GM23338 (cell line): ENCODE results near the gene KIF15. TPM values are rescaled to one million over a fixed set of nuclear protein-coding genes. Genes with fewer than 3 reads are reported as not detected.

Experiments used
- ATAC-seq: fragments of 200-7000 bp; cut with Tn5 transposase; 3 replicates; pipeline ENCODE4 v1.9.1; 2020
- DNase-seq: peaks from one replicate; pipeline ENCODE4 v3.0.0-alpha.2; 2015; ENCODE audit warnings: low spot score
- H2AFZ ChIP-seq: fragments of 200-600 bp; sonication (generic); 2 replicates; pipeline ENCODE4 v1.8.0; 2016; ENCODE audit warnings: antibody characterized with exemption, mild to moderate bottlenecking, moderate library complexity
- H3F3A ChIP-seq: fragments of 200-600 bp; sonication (generic); replicated peaks from 2 replicates; pipeline ENCODE4 v1.8.0; 2017; ENCODE audit warnings: antibody characterized with exemption, mixed run types, low read depth
- H3K27ac ChIP-seq: fragments of 200-600 bp; sonication (generic); 2 replicates; pipeline ENCODE4 v1.6.1; 2016; ENCODE audit warnings: low read depth
- H3K27me3 ChIP-seq: fragments of 200-600 bp; sonication (generic); 2 replicates; pipeline ENCODE4 v1.8.0; 2016; ENCODE audit warnings: mild to moderate bottlenecking, mixed run types, moderate library complexity; ENCODE audit not compliant: insufficient read depth
- H3K36me3 ChIP-seq: fragments of 200-600 bp; sonication (generic); 2 replicates; pipeline ENCODE4 v1.8.0; 2016; ENCODE audit warnings: mild to moderate bottlenecking; ENCODE audit not compliant: insufficient read depth
- H3K4me1 ChIP-seq: fragments of 200-600 bp; sonication (generic); 2 replicates; pipeline ENCODE4 v1.8.0; 2016; ENCODE audit warnings: mild to moderate bottlenecking, moderate library complexity; ENCODE audit not compliant: insufficient read depth
- H3K4me2 ChIP-seq: fragments of 200-600 bp; sonication (generic); 2 replicates; pipeline ENCODE4 v1.7.1; 2017; ENCODE audit warnings: mixed run types
- H3K4me3 ChIP-seq: fragments of 200-600 bp; sonication (generic); 2 replicates; pipeline ENCODE4 v1.6.1; 2016; ENCODE audit warnings: mixed run types
- H3K79me2 ChIP-seq: fragments of 200-600 bp; sonication (generic); replicated peaks from 2 replicates; pipeline ENCODE4 v1.8.0; 2017; ENCODE audit warnings: mild to moderate bottlenecking; ENCODE audit not compliant: insufficient read depth
- H3K9me2 ChIP-seq: fragments of 200-600 bp; sonication (generic); 2 replicates; pipeline ENCODE4 v1.8.0; 2017; ENCODE audit not compliant: insufficient read depth
- H4K20me1 ChIP-seq: fragments of 200-600 bp; sonication (generic); replicated peaks from 2 replicates; pipeline ENCODE4 v1.8.0; 2017; ENCODE audit warnings: mild to moderate bottlenecking; ENCODE audit not compliant: insufficient read depth
- H3K27ac Mint-ChIP-seq: 2 replicates; pipeline ENCODE4 v1.8.0; 2020; ENCODE audit warnings: inconsistent platforms, mild to moderate bottlenecking, moderate library complexity, mixed read lengths
- H3K27me3 Mint-ChIP-seq: 3 replicates; pipeline ENCODE4 v1.8.0; 2022; ENCODE audit warnings: low read depth, mild to moderate bottlenecking, moderate library complexity, mixed read lengths, inconsistent platforms; ENCODE audit not compliant: insufficient read depth, poor library complexity
- H3K36me3 Mint-ChIP-seq: 3 replicates; pipeline ENCODE4 v1.8.0; 2021; ENCODE audit warnings: low read depth, mild to moderate bottlenecking, inconsistent platforms, moderate library complexity, mixed read lengths
- H3K4me1 Mint-ChIP-seq: 3 replicates; pipeline ENCODE4 v1.8.0; 2020; ENCODE audit warnings: mild to moderate bottlenecking, inconsistent platforms, mixed read lengths
- H3K4me3 Mint-ChIP-seq: 3 replicates; pipeline ENCODE4 v1.8.0; 2021; ENCODE audit warnings: moderate library complexity, mild to moderate bottlenecking, inconsistent platforms, mixed read lengths
- H3K9me3 Mint-ChIP-seq: 3 replicates; pipeline ENCODE4 v1.8.0; 2020; ENCODE audit warnings: moderate library complexity, mild to moderate bottlenecking, inconsistent platforms, mixed read lengths
- JUNB ChIP-seq: IDR thresholded peaks from one replicate; pipeline ENCODE4 v1.6.1; 2016; ENCODE audit warnings: antibody characterized with exemption; ENCODE audit not compliant: unreplicated experiment
- ZNF114 ChIP-seq: fragments of 250-450 bp; sonication (Bioruptor Pico); IDR thresholded peaks from 2 replicates; pipeline ENCODE4 v1.5.0; 2020; ENCODE audit warnings: mild to moderate bottlenecking, moderate library complexity
- ZNF331 ChIP-seq: fragments of 250-450 bp; sonication (Bioruptor Pico); IDR thresholded peaks from 2 replicates; pipeline ENCODE4 v1.5.0; 2020; ENCODE audit warnings: low read depth, mild to moderate bottlenecking, moderate library complexity
- polyA plus RNA-seq: library from polyadenylated mRNA; unstranded; fragments of >200 nt; fragmentation: Nextera tagmentation; extraction: Ambion mirVana; gene quantifications from 2 replicates; pipeline ENCODE4 v1.2.1, GENCODE V29; 2016
- total RNA-seq: library from RNA; depleted of rRNA; stranded (reverse); fragments of >200 nt; shearing (Covaris generic); gene quantifications from 2 replicates; pipeline ENCODE4 v1.2.3, GENCODE V29; 2014
- TF ChIP-seq, protein P1 (sequence below): IDR thresholded peaks from one replicate; pipeline ENCODE4 v1.6.1; 2018; ENCODE audit warnings: antibody characterized with exemption; ENCODE audit not compliant: unreplicated experiment
- TF ChIP-seq, protein P2 (sequence below): fragments of 250-450 bp; sonication (Bioruptor Pico); IDR thresholded peaks from 2 replicates; pipeline ENCODE4 v1.5.0; 2020; ENCODE audit warnings: mild to moderate bottlenecking, moderate library complexity

The KIF15 gene
- total and polyA plus RNA-seq, 2 experiments from 2014 or later, result 21.2 to 25.8 TPM

DNA sequence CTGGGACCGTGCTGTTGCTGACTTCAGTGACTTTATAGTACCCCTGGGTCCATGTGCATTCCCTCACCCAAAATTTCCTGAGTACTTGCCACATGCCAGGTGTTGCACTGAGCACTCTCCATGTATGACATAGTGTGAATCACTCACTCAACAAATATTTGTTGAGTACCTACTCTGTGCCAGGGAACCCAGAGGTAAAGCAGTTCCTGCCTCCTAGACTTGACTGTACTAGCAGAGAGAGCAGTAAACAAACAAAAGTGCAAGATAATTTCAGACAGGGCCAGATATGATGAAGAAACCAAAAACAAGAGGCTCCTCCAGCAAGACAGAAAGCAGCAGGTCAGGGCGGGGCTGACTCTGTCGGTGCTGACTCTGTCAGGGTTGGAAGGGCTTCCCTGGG is 125.0 kb downstream of the KIF15 start:
- Histone ChIP-seq H4K20me1 (no peaks in the 10 kb centered on the region), H3K4me1 (peaks cover 9% of the 10 kb centered on the region), H2AFZ (no peak overlapping the region), H3K9me2 (peaks cover 10% of the 10 kb centered on the region), H3F3A (no peaks in the 10 kb centered on the region), H3K27me3 (no peaks in the 10 kb centered on the region), H3K4me3 (no peak overlapping the region), H3K36me3 (no peaks in the 10 kb centered on the region), H3K79me2 (no peaks in the 10 kb centered on the region), H3K27ac (no peak overlapping the region), H3K4me2 (no peak overlapping the region)
- Mint-ChIP-seq H3K27ac (no peak overlapping the region), H3K27me3 (peaks cover 5% of the 10 kb centered on the region), H3K4me3 (no peak overlapping the region; the same call in 2 of the 3 replicates), H3K4me1 (peaks cover 24% of the 10 kb centered on the region), H3K9me3 (peaks cover 9% of the 10 kb centered on the region; the same call in 2 of the 3 replicates), H3K36me3 (no peaks in the 10 kb centered on the region)
- DNase-seq, result no peak
- no peak for ATAC-seq
- TF ChIP-seq JUNB (no peak), ZNF114 (CRISPR knock-in tag) (no peak), ZNF331 (no peak)
- TF ChIP-seq, protein P1, sequence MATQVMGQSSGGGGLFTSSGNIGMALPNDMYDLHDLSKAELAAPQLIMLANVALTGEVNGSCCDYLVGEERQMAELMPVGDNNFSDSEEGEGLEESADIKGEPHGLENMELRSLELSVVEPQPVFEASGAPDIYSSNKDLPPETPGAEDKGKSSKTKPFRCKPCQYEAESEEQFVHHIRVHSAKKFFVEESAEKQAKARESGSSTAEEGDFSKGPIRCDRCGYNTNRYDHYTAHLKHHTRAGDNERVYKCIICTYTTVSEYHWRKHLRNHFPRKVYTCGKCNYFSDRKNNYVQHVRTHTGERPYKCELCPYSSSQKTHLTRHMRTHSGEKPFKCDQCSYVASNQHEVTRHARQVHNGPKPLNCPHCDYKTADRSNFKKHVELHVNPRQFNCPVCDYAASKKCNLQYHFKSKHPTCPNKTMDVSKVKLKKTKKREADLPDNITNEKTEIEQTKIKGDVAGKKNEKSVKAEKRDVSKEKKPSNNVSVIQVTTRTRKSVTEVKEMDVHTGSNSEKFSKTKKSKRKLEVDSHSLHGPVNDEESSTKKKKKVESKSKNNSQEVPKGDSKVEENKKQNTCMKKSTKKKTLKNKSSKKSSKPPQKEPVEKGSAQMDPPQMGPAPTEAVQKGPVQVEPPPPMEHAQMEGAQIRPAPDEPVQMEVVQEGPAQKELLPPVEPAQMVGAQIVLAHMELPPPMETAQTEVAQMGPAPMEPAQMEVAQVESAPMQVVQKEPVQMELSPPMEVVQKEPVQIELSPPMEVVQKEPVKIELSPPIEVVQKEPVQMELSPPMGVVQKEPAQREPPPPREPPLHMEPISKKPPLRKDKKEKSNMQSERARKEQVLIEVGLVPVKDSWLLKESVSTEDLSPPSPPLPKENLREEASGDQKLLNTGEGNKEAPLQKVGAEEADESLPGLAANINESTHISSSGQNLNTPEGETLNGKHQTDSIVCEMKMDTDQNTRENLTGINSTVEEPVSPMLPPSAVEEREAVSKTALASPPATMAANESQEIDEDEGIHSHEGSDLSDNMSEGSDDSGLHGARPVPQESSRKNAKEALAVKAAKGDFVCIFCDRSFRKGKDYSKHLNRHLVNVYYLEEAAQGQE, result no peak
- TF ChIP-seq, protein P2, sequence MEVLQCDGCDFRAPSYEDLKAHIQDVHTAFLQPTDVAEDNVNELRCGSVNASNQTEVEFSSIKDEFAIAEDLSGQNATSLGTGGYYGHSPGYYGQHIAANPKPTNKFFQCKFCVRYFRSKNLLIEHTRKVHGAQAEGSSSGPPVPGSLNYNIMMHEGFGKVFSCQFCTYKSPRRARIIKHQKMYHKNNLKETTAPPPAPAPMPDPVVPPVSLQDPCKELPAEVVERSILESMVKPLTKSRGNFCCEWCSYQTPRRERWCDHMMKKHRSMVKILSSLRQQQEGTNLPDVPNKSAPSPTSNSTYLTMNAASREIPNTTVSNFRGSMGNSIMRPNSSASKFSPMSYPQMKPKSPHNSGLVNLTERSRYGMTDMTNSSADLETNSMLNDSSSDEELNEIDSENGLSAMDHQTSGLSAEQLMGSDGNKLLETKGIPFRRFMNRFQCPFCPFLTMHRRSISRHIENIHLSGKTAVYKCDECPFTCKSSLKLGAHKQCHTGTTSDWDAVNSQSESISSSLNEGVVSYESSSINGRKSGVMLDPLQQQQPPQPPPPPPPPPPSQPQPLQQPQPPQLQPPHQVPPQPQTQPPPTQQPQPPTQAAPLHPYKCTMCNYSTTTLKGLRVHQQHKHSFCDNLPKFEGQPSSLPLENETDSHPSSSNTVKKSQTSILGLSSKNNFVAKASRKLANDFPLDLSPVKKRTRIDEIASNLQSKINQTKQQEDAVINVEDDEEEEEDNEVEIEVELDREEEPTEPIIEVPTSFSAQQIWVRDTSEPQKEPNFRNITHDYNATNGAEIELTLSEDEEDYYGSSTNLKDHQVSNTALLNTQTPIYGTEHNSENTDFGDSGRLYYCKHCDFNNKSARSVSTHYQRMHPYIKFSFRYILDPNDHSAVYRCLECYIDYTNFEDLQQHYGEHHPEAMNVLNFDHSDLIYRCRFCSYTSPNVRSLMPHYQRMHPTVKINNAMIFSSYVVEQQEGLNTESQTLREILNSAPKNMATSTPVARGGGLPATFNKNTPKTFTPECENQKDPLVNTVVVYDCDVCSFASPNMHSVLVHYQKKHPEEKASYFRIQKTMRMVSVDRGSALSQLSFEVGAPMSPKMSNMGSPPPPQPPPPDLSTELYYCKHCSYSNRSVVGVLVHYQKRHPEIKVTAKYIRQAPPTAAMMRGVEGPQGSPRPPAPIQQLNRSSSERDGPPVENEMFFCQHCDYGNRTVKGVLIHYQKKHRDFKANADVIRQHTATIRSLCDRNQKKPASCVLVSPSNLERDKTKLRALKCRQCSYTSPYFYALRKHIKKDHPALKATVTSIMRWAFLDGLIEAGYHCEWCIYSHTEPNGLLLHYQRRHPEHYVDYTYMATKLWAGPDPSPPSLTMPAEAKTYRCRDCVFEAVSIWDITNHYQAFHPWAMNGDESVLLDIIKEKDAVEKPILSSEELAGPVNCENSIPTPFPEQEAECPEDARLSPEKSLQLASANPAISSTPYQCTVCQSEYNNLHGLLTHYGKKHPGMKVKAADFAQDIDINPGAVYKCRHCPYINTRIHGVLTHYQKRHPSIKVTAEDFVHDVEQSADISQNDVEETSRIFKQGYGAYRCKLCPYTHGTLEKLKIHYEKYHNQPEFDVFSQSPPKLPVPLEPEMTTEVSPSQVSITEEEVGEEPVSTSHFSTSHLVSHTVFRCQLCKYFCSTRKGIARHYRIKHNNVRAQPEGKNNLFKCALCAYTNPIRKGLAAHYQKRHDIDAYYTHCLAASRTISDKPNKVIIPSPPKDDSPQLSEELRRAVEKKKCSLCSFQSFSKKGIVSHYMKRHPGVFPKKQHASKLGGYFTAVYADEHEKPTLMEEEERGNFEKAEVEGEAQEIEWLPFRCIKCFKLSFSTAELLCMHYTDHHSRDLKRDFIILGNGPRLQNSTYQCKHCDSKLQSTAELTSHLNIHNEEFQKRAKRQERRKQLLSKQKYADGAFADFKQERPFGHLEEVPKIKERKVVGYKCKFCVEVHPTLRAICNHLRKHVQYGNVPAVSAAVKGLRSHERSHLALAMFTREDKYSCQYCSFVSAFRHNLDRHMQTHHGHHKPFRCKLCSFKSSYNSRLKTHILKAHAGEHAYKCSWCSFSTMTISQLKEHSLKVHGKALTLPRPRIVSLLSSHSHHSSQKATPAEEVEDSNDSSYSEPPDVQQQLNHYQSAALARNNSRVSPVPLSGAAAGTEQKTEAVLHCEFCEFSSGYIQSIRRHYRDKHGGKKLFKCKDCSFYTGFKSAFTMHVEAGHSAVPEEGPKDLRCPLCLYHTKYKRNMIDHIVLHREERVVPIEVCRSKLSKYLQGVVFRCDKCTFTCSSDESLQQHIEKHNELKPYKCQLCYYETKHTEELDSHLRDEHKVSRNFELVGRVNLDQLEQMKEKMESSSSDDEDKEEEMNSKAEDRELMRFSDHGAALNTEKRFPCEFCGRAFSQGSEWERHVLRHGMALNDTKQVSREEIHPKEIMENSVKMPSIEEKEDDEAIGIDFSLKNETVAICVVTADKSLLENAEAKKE (CRISPR knock-in tag), result no peak
